GM12891 (cell line): Measurements from ENCODE around the gene B3GNT9.

Source experiments
- PAX5 ChIP-seq: IDR thresholded peaks from 2 replicates; pipeline ENCODE4 v1.6.1; 2011; ENCODE audit warnings: low read length, moderate library complexity, mild to moderate bottlenecking; ENCODE audit not compliant: insufficient read depth, severe bottlenecking
- POLR2A ChIP-seq: IDR thresholded peaks from 2 replicates; pipeline ENCODE4 v1.6.1; 2011; ENCODE audit warnings: low read depth, low read length, control low read depth
- POLR2AphosphoS5 ChIP-seq: IDR thresholded peaks from 2 replicates; pipeline ENCODE4 v1.6.1; 2011; ENCODE audit warnings: low read depth, low read length, control low read depth
- POU2F2 ChIP-seq: IDR thresholded peaks from 2 replicates; pipeline ENCODE4 v1.6.1; 2011; ENCODE audit warnings: low read depth, mild to moderate bottlenecking, control low read depth, low read length, moderate library complexity
- SPI1 ChIP-seq: IDR thresholded peaks from 2 replicates; pipeline ENCODE4 v1.6.1; 2011; ENCODE audit warnings: low read depth, low read length, control low read depth
- TAF1 ChIP-seq: IDR thresholded peaks from 2 replicates; pipeline ENCODE4 v1.6.1; 2011; ENCODE audit warnings: low read depth, low read length, control low read depth

DNA sequence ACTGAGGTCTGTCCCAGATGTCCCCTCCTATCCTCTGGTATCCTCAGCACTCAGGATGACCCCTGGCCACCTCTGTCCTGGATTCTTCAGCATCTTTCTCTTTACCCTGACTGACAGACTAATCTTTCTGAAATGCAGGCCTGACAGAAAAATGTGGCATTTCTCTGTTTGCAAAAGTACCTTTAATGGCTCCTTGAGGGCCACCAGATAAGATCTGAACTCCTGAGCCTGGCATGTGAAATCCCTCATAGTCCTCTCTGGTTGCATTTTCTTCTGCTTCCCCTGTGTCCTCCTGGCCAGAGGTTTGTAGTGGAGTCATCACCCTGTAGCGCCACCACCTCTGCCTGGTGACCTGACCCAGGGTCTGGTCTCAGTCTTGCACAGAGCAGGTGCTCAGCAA is 46.1 kb upstream of the B3GNT9 start:
- no peak for TF ChIP-seq POLR2A
- TF ChIP-seq POLR2AphosphoS5, result no peak
- TF ChIP-seq POU2F2, result no peak
- TF ChIP-seq SPI1, result no peak
- no peak for TF ChIP-seq TAF1
- TF ChIP-seq PAX5, result no peak
